ENCODE measurements around the gene CELA2B.

CELA2B gene

GRCh38 chr1:15523104-15524020, 47.5 kb downstream of the CELA2B start:
- no peak for TF ChIP-seq CTCF (conservative IDR thresholded peaks at IDR 0.05; ENCODE audit: control insufficient read depth, insufficient read depth, low read depth, low read length)
- peak; percentile 46 for DNase-seq (ENCODE audit: low read depth)
- H3K4me3 ChIP-seq (ENCODE audit: control insufficient read depth, low read depth, low read length): peak overlapping the region; percentile 66

GRCh38 chr1:15524021-15524282, 48.0 kb downstream of the CELA2B start, which contains the start of gene CASP9:
Gene CASP9, minus strand, starts transcription at chr1:15524215. Its CDS starts 15 bp downstream, at chr1:15524200.
- H3K4me3 ChIP-seq (ENCODE audit: control insufficient read depth, low read depth, low read length): peak within 1 kb of the TSS; percentile 79

DNA sequence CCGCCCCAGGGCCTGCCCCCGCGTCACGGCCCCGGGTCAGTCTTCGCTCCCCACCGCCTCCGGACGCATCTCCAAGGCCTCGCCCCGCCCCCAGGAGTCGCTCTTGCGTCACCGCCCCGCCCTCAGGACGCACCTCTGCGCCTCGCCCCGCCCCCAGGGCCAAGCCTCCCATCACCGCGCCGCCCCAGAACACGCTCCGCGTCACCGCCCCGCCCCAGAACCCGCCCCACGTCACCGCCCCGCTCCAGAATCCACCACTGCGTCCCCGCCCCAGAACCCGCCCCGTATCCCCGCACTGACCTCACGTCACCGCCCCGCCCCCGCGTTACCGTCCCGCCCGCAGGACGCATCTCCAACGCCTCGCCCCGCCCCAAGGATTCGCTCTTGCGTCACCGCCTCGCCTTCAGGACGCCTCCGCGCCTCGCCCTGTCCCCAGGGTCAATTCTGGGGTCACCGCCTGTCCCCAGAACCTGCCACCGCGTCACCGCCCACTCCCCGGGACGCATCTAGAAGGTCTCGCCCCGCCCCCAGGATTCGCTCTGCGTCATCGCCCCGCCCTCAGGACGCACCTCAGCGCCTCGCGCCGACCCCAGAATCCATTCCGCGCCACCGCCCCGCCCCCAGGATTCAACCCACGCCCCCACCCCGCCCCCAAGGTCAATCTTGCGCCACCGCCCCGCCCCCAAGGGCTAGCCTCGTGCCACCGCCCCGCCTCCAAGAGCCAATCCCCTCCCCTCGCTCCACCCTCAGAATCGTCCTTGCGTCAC, 48.6 kb downstream of the CELA2B start:
- peak; percentile 98 for DNase-seq (ENCODE audit: low read depth)
- H3K4me3 ChIP-seq (ENCODE audit: control insufficient read depth, low read depth, low read length): peak overlapping the region; percentile 70
- no peak for TF ChIP-seq CTCF (conservative IDR thresholded peaks at IDR 0.05; ENCODE audit: control insufficient read depth, insufficient read depth, low read depth, low read length)

More at GRCh38 chr1:15524021-15524282, 48.0 kb downstream of the CELA2B start, which contains the start of gene CASP9:
- DNase-seq (ENCODE audit: low read depth): no peak
- TF ChIP-seq CTCF (conservative IDR thresholded peaks at IDR 0.05; ENCODE audit: control insufficient read depth, insufficient read depth, low read depth, low read length): no peak

- H3K4me3 ChIP-seq (ENCODE audit: control insufficient read depth, low read depth, low read length): peak overlapping the region; percentile 79
- no peak for TF ChIP-seq CTCF (conservative IDR thresholded peaks at IDR 0.05; ENCODE audit: control insufficient read depth, insufficient read depth, low read depth, low read length)
- peak; percentile 3 for DNase-seq (ENCODE audit: low read depth)
These were observed 49.4 kb downstream of the CELA2B start for GRCh38 chr1:15525050-15526020.

GRCh38 chr1:15526021-15526489, 50.2 kb downstream of the CELA2B start:
- DNase-seq (ENCODE audit: low read depth): no peak
- peak overlapping the region; percentile 42 for H3K4me3 ChIP-seq (ENCODE audit: control insufficient read depth, low read depth, low read length)
- TF ChIP-seq CTCF (conservative IDR thresholded peaks at IDR 0.05; ENCODE audit: control insufficient read depth, insufficient read depth, low read depth, low read length): no peak

Data from fibroblast of mammary gland (primary cell).